Fibroblast of skin of scalp (primary cell): ENCODE results near the gene FAM120B.

Experiments
- DNase-seq: peaks from one replicate; pipeline ENCODE4 v3.0.0-alpha.2; 2013

FAM120B gene

GRCh38 chr6:170286246-170286933 lies 20.2 kb upstream of the FAM120B start:
- DNase-seq: peak; percentile 14

- no peak for DNase-seq
Measured at GRCh38 chr6:170286934-170287265, 19.7 kb upstream of the FAM120B start.

- DNase-seq: no peak
Measured at GRCh38 chr6:170287371-170287876, 19.1 kb upstream of the FAM120B start.

GRCh38 chr6:170288091-170288631 lies 18.4 kb upstream of the FAM120B start:
- no peak for DNase-seq

GRCh38 chr6:170288852-170289179 lies 17.7 kb upstream of the FAM120B start:
- no peak for DNase-seq

- no peak for DNase-seq
Measured at GRCh38 chr6:170289180-170289931, 17.2 kb upstream of the FAM120B start.

GRCh38 chr6:170289951-170290295 lies 16.6 kb upstream of the FAM120B start:
- no peak for DNase-seq

- peak; percentile 38 for DNase-seq
Measured at GRCh38 chr6:170290296-170291128, 16.0 kb upstream of the FAM120B start, which contains the start of gene DLL1. Gene DLL1 (minus strand): TSS chr6:170291078. CDS start chr6:170290139, 939 bp downstream.

- DNase-seq: no peak
Measured at GRCh38 chr6:170291271-170292110, 15.1 kb upstream of the FAM120B start.

- DNase-seq: no peak
Measured at GRCh38 chr6:170292111-170292406, 14.5 kb upstream of the FAM120B start.

- DNase-seq: no peak
Measured at GRCh38 chr6:170292407-170293158, 14.0 kb upstream of the FAM120B start.

GRCh38 chr6:170293341-170294231 lies 13.0 kb upstream of the FAM120B start:
- no peak for DNase-seq

GRCh38 chr6:170294298-170294730 lies 12.2 kb upstream of the FAM120B start:
- DNase-seq: no peak

GRCh38 chr6:170294813-170295509 lies 11.6 kb upstream of the FAM120B start:
- no peak for DNase-seq

- no peak for DNase-seq
Measured at GRCh38 chr6:170295510-170296422, 10.8 kb upstream of the FAM120B start.

GRCh38 chr6:170296423-170296745 lies 10.2 kb upstream of the FAM120B start:
- no peak for DNase-seq

GRCh38 chr6:170296746-170297575 lies 9.6 kb upstream of the FAM120B start:
- DNase-seq: no peak
